HG03460 (cell line): ENCODE data around the gene BRINP1.
"Not testable (repeated sequence)": the region's sequence is repeated elsewhere in the genome, so short reads cannot be mapped to it uniquely, and the experiment has no call there.

Experiments used
- ATAC-seq: cut with Tn5 transposase; IDR thresholded peaks from one replicate; pipeline ENCODE4 v1.9.1; 2021; ENCODE audit not compliant: unreplicated experiment

Gene BRINP1

GRCh38 chr9:119215651-119216050, 153.6 kb downstream of the BRINP1 start:
- no peak for ATAC-seq

- no peak for ATAC-seq
Measured at GRCh38 chr9:119213471-119213870, 155.8 kb downstream of the BRINP1 start.

GRCh38 chr9:119197893-119198607, 171.2 kb downstream of the BRINP1 start:
- no peak for ATAC-seq

GRCh38 chr9:119195521-119195920, 173.7 kb downstream of the BRINP1 start:
- no peak for ATAC-seq

- ATAC-seq: no peak
Measured at GRCh38 chr9:119185298-119185697, 183.9 kb downstream of the BRINP1 start.

- no peak for ATAC-seq
Measured at GRCh38 chr9:119184265-119184936, 184.8 kb downstream of the BRINP1 start.

GRCh38 chr9:119181561-119181960, 187.7 kb downstream of the BRINP1 start:
- no peak for ATAC-seq

GRCh38 chr9:119180897-119181296, 188.3 kb downstream of the BRINP1 start:
- no peak for ATAC-seq

GRCh38 chr9:119179701-119180100, 189.5 kb downstream of the BRINP1 start:
- ATAC-seq: no peak

GRCh38 chr9:119177196-119177595, 192.0 kb downstream of the BRINP1 start:
- no peak for ATAC-seq

GRCh38 chr9:119175581-119175980, 193.7 kb downstream of the BRINP1 start:
- no peak for ATAC-seq

GRCh38 chr9:119169222-119169621, 200.0 kb downstream of the BRINP1 start:
- not testable (repeated sequence) for ATAC-seq

- no peak for ATAC-seq
Measured at GRCh38 chr9:119167876-119168275, 201.4 kb downstream of the BRINP1 start.

GRCh38 chr9:119167267-119167666, 202.0 kb downstream of the BRINP1 start:
- ATAC-seq: no peak

- no peak for ATAC-seq
Measured at GRCh38 chr9:119166096-119166495, 203.1 kb downstream of the BRINP1 start.

GRCh38 chr9:119165131-119165530, 204.1 kb downstream of the BRINP1 start:
- no peak for ATAC-seq

- ATAC-seq: no peak
Measured at GRCh38 chr9:119164716-119165115, 204.5 kb downstream of the BRINP1 start.

- ATAC-seq: no peak
Measured at GRCh38 chr9:119160551-119160950, 208.7 kb downstream of the BRINP1 start.

GRCh38 chr9:119159386-119159785, 209.8 kb downstream of the BRINP1 start:
- ATAC-seq: no peak

- ATAC-seq: no peak
Measured at GRCh38 chr9:119157196-119157595, 212.0 kb downstream of the BRINP1 start.

- ATAC-seq: no peak
Measured at GRCh38 chr9:119156354-119156753, 212.9 kb downstream of the BRINP1 start.

- no peak for ATAC-seq
Measured at GRCh38 chr9:119154527-119154926, 214.7 kb downstream of the BRINP1 start.

GRCh38 chr9:119153402-119153801, 215.8 kb downstream of the BRINP1 start:
- no peak for ATAC-seq
